G401.6 (cell line): Measurements from ENCODE around the gene JOSD1.

Source experiments
- FAIRE-seq: peaks from 2 replicates; lab custom pipeline; 2012; peaks lifted over from hg19 to GRCh38; lab: Jason Lieb, UNC

The JOSD1 gene

GRCh38 chr22:38712486-38713207 lies 11.9 kb upstream of the JOSD1 start:
- FAIRE-seq = no peak

GRCh38 chr22:38710866-38711265 lies 10.1 kb upstream of the JOSD1 start:
- FAIRE-seq = no peak

GRCh38 chr22:38710351-38710750 lies 9.6 kb upstream of the JOSD1 start:
- FAIRE-seq = no peak

- no peak for FAIRE-seq
Measured at GRCh38 chr22:38709306-38709705, 8.6 kb upstream of the JOSD1 start.

- FAIRE-seq = no peak
Measured at GRCh38 chr22:38707984-38708383, 7.2 kb upstream of the JOSD1 start.

- no peak for FAIRE-seq
Measured at GRCh38 chr22:38707346-38707745, 6.6 kb upstream of the JOSD1 start.

GRCh38 chr22:38706901-38707195 lies 6.1 kb upstream of the JOSD1 start:
- no peak for FAIRE-seq

DNA sequence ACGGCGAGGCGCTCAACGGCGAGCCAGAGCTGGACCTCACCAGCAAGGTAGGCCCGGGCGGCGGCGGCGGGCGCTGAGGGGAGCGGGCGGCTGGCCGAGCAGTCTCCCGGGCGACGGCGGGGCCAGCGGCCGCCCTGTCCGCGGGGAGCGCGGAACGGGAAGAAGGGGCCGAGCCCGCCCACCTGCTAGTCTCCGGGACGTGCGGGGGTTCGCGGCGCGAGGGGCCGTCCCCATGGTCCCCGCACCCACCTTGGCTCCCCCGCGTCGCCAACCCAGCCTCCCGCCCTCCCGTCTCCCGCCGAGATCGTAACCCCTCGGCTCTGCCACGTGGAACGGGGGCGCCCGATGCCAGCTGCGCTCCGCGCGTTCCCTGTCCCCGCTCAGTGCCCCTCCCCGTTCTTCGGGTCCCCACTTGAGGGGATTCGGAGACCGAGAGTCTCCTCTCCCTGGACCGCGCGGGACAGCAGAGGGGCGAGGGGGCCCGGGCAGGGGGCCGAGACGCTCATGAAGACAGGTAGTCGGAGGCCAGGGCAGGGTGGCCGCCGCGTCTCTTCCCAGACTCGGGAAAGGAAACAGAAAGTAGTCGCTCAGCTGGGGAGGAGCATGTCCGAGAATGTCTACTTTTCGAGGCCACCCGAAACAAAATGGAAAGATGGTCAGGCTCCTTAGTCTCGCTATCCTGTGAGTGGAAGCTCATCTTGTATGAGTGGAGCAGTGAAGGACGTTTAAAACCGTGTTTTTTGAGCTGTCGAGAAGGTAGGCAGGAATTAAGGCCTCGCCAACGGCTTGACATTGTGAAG lies 5.6 kb upstream of the JOSD1 start:
- no peak for FAIRE-seq

DNA sequence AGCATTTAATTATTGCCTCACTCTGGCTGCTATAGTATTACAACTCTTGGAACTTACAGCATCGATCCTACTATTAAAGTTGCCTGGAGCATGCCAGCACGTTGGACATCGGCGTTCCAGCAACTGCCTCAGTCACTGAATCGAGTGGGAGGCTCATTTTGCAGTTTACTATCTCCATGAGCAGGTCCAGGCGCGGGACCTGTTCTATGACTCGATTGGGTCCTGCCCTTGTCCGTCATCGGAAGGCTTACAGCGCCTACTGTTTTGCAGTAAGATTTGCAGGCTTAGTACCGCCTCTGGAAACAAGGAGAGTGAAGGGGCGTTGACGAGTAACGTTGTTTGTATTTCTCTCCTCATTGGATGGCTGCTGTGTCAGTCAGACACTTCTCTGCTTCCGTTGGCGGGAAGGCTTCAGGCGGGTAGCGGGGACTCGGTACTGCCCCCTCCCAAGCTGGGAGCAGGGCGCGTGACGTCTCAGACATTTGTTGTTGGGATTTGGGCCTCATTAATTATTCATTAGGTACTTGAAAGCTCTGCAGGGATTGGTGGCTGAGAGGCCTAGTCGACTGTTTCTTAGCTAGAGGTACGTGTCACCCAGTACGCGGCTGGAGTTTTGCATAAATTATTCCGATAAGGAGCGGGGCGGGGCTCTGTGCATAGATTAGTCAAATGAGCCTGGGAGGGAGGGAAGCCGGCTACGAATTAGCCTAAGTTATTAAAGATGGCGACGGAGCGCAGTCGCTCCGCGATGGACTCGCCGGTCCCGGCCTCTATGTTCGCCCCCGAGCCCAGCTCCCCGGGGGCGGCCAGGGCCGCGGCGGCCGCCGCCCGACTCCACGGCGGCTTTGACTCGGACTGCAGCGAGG lies 4.7 kb upstream of the JOSD1 start, which contains the start of gene GTPBP1:
GTPBP1 (plus strand) TSS at position 710 of the 866 bp plus-strand sequence; CDS start at position 722, 12 bp downstream.
- peak; percentile 99 for FAIRE-seq

DNA sequence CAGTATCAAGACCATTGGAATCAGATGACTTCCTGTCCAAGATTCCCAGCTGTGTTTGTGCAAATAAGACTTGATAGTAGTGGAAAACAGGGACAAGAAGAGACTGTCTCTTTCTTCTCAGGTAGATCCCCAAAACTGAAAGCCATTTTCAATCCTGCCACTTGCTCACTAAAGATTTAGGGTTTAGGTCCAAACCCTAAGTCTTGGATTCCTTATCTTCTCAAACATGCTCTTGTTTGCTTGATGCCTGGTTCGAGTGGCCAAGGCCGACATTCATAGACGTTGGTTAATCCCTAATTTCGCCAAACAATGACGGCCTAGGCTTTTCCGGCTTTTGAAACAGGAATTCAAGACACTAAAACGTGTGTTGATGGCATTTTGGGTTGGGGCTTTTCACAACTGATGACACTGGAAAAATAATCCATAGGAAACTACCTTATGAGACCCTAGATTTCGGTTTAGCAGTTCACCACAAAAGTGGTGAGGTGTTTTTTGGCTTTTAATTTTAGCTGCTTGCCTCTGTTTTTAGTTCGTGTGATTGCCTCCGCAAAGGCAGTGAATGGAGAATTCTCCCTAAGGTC lies 4.0 kb upstream of the JOSD1 start:
- FAIRE-seq = no peak

GRCh38 chr22:38700270-38700788 lies 414 bp downstream of the JOSD1 start:
- no peak for FAIRE-seq

GRCh38 chr22:38699784-38700183 lies 959 bp downstream of the JOSD1 start:
- no peak for FAIRE-seq

- no peak for FAIRE-seq
Measured at GRCh38 chr22:38699143-38699542, 1.6 kb downstream of the JOSD1 start.

- FAIRE-seq = no peak
Measured at GRCh38 chr22:38698407-38699094, 2.2 kb downstream of the JOSD1 start.

DNA sequence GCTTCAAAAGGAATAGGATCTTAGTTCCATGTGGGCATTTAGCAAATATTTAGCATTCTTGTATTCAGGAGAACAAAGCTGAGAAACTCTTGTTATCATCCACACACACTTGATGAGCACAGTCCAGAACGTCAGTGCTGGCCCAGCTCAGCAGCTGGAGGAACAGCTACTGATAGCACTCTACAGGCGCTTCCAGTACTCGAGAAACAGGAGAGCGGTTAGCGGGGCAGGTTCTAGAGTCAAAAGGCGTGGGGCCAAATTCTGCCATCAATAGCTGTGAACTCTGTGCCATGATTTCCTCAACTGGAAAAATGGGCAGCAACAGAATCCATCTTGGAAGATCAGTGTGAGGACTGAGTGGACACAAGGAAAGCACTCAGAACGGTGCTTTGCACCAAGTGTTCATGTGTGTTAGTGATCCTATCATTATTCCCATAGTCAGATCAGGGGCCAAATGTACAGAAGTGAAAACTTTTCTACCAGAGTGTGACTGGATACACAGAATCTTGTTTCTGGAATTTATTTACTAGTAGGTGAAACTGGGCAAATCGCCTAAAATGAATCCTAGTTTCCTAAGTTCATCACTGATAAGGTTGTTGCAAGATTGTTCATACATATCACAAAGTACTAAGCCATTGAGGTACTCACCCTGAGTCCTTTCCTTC lies 3.2 kb downstream of the JOSD1 start:
- FAIRE-seq = no peak

DNA sequence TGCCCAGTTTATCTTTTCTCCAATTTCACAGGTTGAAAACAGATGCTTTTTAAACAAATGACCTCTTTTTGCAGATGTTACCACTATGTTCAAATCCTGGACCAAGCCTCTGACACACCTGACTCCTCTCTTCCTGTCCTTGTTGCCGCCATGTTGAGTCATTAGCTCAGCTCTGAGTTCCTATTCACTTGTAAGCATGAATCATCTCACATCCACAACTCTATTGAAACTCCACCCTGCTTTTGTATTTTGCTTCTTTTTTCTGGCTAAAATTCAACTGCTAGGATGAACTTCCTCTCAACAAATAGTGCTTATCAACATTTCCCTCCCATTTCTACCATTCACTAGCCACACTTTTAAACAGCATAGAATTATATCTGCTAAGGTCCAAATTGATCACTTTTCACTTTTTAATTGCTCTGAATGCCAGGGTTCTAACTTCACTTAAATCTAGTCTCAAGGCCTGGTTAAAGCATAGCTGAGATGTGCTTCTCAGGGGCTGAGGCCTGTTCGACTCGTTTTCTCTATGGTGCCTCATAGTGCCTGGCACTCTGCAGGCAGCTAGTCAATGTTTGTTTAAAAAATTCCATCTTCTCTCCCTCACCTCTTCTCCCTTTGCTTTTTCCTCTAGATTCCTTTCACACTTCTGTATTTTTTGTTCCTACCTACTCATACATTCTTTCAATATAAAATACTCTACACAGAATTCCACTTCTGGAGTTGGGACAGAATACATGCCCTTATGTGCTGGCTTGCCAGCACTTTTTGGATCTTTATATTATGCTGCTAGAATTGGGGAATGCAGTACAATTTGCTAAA lies 3.9 kb downstream of the JOSD1 start:
- no peak for FAIRE-seq

DNA sequence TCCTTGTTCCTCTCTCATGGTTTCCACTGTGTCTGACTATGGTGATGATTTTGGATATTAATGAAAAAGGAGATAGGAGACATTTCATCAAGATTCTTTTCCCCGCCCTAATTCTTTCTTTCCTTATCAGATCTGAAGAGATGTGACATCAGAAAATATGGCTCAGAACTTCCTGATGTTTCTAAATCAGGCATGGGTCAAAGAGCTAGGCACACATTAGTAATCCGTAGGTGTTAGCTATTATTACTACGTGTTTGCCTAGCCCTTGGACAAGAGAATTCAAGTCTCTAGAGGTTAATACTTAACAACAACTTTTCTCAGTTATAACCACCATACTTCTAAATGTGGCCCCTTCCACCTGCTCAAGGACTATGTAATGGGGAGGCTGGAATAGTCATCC lies 5.8 kb downstream of the JOSD1 start:
- no peak for FAIRE-seq

DNA sequence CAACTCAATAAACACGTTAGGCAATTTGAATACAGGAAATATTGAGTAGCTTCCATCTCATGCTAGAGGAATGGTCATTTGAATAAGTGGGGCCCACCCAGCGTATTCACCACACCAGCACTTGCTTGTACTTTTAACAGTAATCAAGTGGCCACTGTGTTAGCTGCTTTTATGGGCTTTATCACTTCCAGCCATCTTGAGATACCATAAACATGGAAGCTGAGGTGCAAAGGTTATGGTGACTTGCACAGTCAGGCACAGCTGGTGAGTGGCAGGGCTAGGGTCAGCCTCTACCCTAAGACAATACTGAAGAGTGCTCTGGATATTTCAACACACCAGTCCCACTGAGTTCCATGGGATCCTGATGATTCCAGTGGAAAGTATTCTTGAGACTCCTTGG lies 6.7 kb downstream of the JOSD1 start:
- no peak for FAIRE-seq

GRCh38 chr22:38689651-38690050 lies 11.1 kb downstream of the JOSD1 start:
- FAIRE-seq = no peak

GRCh38 chr22:38685761-38686160 lies 15.0 kb downstream of the JOSD1 start:
- no peak for FAIRE-seq
